Measurements from ENCODE around the gene ZNF700. TPM values are rescaled to one million over a fixed set of nuclear protein-coding genes. Genes with fewer than 3 reads are reported as not detected.
"Not testable (repeated sequence)": the region's sequence is repeated elsewhere in the genome, so short reads cannot be mapped to it uniquely, and the experiment has no call there.

The ZNF700 gene
- total RNA-seq (10 to 100 TPM; 22.0 to 26.1 TPM), polyA plus RNA-seq (ENCODE audit: insufficient read depth, low read depth, low replicate concordance) (9.0 TPM)
- long read RNA-seq, donor 1, partial matches to known transcripts, result 0 of 4 reads
- long read RNA-seq, donor 1, other reads (novel, unspliced or antisense), result 0 of 4 reads
- long read RNA-seq, donor 2, partial matches to known transcripts, result 0 of 1 reads
- long read RNA-seq, donor 2, other reads (novel, unspliced or antisense), result 0 of 1 reads

DNA sequence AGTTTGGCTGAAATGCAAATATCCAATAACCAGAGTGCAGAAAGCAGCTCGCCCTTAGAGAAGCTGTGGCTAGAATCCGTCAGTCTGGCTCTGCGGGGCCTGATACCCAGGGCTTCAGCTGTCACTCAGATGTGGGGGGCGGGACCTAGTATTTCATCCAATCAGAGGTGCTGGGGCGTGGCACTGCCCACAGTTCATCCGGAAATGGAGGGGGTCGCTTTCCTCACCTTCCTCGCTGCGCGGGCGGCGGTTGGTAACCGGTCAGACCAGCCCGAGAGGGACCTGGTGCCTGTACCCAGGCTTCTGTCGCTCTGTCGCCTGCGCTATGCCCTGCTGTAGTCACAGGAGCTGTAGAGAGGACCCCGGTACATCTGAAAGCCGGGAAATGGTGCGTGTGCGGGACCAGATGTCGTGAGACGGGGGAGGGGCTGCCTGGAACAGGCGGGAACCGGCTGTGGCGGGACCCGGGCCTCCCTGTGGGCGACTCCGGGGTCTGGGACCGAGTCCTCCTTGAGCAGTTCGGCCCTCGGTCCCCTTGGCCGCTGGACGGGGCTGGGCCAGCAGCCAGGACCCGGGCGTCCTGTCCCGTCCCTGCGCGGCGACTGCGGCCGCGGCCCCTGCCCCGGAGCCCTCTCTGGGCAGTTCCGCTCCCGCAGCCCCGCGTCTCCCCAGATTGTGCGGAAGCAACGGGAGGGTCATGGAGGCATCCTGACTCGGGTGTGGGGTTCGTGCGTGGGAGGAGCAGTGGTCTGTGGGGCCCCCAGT, at the start of gene ZNF700:
ZNF700 (plus strand) TSS at position 222 of the 765 bp plus-strand sequence; CDS start at position 326, 104 bp downstream.
- Histone ChIP-seq H3K27ac (peak within 1 kb of the TSS; percentile 90 to 91), H3K4me3 (peak within 1 kb of the TSS; percentile 68 to 72), H3K9me3 (no peaks in the 10 kb centered on the region), H3K27me3 (no peaks in the 10 kb centered on the region), H3K4me1 (peaks cover 21% of the 10 kb centered on the region), H3K36me3 (ENCODE audit: low read depth, missing control alignments) (no peaks in the 10 kb centered on the region)
- peak; percentile 68 for TF ChIP-seq POLR2A (IDR thresholded peaks at IDR 0.05)
- TF ChIP-seq, protein P1, sequence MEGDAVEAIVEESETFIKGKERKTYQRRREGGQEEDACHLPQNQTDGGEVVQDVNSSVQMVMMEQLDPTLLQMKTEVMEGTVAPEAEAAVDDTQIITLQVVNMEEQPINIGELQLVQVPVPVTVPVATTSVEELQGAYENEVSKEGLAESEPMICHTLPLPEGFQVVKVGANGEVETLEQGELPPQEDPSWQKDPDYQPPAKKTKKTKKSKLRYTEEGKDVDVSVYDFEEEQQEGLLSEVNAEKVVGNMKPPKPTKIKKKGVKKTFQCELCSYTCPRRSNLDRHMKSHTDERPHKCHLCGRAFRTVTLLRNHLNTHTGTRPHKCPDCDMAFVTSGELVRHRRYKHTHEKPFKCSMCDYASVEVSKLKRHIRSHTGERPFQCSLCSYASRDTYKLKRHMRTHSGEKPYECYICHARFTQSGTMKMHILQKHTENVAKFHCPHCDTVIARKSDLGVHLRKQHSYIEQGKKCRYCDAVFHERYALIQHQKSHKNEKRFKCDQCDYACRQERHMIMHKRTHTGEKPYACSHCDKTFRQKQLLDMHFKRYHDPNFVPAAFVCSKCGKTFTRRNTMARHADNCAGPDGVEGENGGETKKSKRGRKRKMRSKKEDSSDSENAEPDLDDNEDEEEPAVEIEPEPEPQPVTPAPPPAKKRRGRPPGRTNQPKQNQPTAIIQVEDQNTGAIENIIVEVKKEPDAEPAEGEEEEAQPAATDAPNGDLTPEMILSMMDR (IDR thresholded peaks at IDR 0.05), result no peak
- intact Hi-C loops (cut with DNase I; ENCODE audit: low total_unique reads), result loop anchor here (10.0 kb wide), 1 partner anchor 60 kb away; no protein-coding TSS in a partner anchor
- WGBS, 2 donors, result 0% methylated on average over 8 to 53 of the region's 53 CpGs
- peak; percentile 99 for DNase-seq

GRCh38 chr19:11879687-11880266, 45.1 kb upstream of the ZNF700 start:
- WGBS, 2 donors, result 64% methylated on average over 16 of the region's 16 CpGs
- H3K4me1 ChIP-seq; intact Hi-C loops (cut with DNase I; ENCODE audit: low total_unique reads); H3K27me3 ChIP-seq; H3K36me3 ChIP-seq (ENCODE audit: low read depth, missing control alignments); H3K27ac ChIP-seq; H3K9me3 ChIP-seq: not testable (repeated sequence)
- DNase-seq, result peak; percentile 60
- TF ChIP-seq, protein P1 (IDR thresholded peaks at IDR 0.05), result peak in 2 of 3 experiments; percentile 34 to 36
- H3K4me3 ChIP-seq, result peak overlapping the region in 1 of 2 donors; percentile 12

DNA sequence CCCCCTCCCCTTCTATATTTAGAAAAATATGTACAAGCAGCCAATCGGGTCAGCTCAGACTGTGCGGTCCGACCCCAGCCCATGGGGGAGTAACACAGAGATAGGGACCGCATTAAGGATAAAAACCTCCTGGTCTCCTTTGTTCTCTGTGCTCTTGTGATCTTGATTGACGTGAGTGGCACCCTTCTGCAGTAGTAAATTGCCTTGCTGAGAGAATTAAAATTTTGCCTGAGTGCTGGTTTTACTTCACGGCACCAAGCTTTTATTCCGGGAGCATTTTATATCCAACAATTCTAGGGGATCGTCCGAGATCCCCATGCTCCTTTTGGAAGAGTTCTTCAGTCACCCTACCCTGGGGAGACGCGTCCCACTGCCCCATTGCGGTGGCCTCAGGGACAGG, 44.3 kb upstream of the ZNF700 start:
- no peaks in the 10 kb centered on the region for H3K27me3 ChIP-seq
- TF ChIP-seq POLR2A (IDR thresholded peaks at IDR 0.05), result no peak
- TF ChIP-seq, protein P1 (IDR thresholded peaks at IDR 0.05), result no peak
- 50 to 63% methylated on average over 11 to 12 of the region's 12 CpGs for WGBS, 2 donors
- DNase-seq, result no peak
- no peaks in the 10 kb centered on the region for H3K9me3 ChIP-seq
- no peaks in the 10 kb centered on the region for H3K4me1 ChIP-seq
- no peaks in the 10 kb centered on the region for H3K36me3 ChIP-seq (ENCODE audit: low read depth, missing control alignments)
- H3K27ac ChIP-seq, result no peak overlapping the region
- peak overlapping the region in 1 of 2 donors; percentile 12 for H3K4me3 ChIP-seq
- intact Hi-C loops (cut with DNase I; ENCODE audit: low total_unique reads), result no loop called here

DNA sequence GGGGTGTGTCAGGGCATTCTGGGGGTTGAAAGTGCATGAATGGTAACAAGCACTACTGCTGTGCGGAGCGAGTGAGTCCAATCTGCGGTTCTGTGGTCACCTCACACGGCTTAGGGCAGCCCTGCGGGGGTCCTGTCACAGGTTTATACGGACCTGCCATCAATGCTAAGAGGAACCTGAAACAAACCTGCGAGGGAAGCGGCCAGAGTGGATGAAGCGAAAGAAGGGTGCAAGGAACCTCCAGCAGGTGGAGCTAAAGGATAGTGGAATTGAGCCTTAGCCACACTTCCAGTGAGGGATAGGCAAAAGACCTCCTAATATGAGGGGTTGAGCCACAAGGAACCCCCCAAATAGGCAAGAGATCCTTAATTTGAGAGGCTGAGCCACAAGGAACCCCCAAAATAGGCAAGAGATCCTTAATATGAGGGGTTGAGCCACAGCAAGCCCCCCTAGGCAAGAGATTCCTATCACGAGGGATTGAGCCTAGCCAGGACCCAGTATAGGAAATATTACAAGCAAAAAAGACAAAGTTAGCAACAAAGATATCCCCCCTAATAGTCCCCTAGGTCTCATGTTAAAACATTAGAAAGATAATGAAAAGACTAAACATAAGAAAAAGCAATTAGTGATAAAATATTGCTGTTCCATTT, 43.6 kb upstream of the ZNF700 start:
- WGBS, 2 donors, result 9 to 12% methylated on average over 10 of the region's 10 CpGs
- peak; percentile 75 for DNase-seq
- H3K4me1 ChIP-seq, result no peaks in the 10 kb centered on the region
- no peaks in the 10 kb centered on the region for H3K9me3 ChIP-seq
- TF ChIP-seq POLR2A (IDR thresholded peaks at IDR 0.05), result no peak
- TF ChIP-seq, protein P1 (IDR thresholded peaks at IDR 0.05), result peak; percentile 55 to 71 (median 68)
- no peaks in the 10 kb centered on the region for H3K36me3 ChIP-seq (ENCODE audit: low read depth, missing control alignments)
- H3K27me3 ChIP-seq, result no peaks in the 10 kb centered on the region
- no peak overlapping the region for H3K27ac ChIP-seq
- intact Hi-C loops (cut with DNase I; ENCODE audit: low total_unique reads), result no loop called here
- H3K4me3 ChIP-seq, result peak overlapping the region in 1 of 2 donors; percentile 12
